PC-3 (cell line): ENCODE results near the gene OTOS. TPM values are rescaled to one million over a fixed set of nuclear protein-coding genes. Genes with fewer than 3 reads are reported as not detected.

ENCODE experiments used
- ATAC-seq: fragments of 200-7000 bp; cut with Tn5 transposase; 2 replicates; pipeline ENCODE4 v1.9.1; 2020; ENCODE audit warnings: mild to moderate bottlenecking, moderate library complexity
- BruUV-seq: library from RNA; stranded (reverse); fragments of 400-500 nt; replicated peaks from 2 replicates; lab custom pipeline; 2021; lab: Mats Ljungman, UMichigan
- CTCF ChIA-PET: fragments of 300-600 bp; sonication (Branson Sonifier 250); formaldehyde crosslinking; loops from one replicate; lab custom pipeline; 2022; ENCODE audit warnings: antibody characterized with exemption; lab: Charles Lee
- POLR2A ChIA-PET: fragments of 300-600 bp; sonication (Branson Sonifier 250); formaldehyde crosslinking; loops from one replicate; lab custom pipeline; 2022; ENCODE audit warnings: antibody characterized with exemption; ENCODE audit not compliant: unreplicated experiment; lab: Charles Lee
- DNase-seq: peaks from one replicate; pipeline ENCODE4 v3.0.0-alpha.2; 2015
- H2AFZ ChIP-seq: fragments of 300-600 bp; sonication (generic); 2 replicates; pipeline ENCODE4 v1.6.0; 2016; ENCODE audit warnings: antibody characterized with exemption, low read length
- H3F3A ChIP-seq: fragments of 300-600 bp; sonication (generic); one replicate; pipeline ENCODE4 v1.6.0; 2017; ENCODE audit warnings: antibody characterized with exemption, low read length, control low read depth, mild to moderate bottlenecking; ENCODE audit not compliant: unreplicated experiment
- H3K27ac ChIP-seq: fragments of 300-600 bp; sonication (generic); 2 replicates; pipeline ENCODE4 v1.5.1; 2016; ENCODE audit warnings: mild to moderate bottlenecking, low read length
- H3K27me3 ChIP-seq: fragments of 300-600 bp; sonication (generic); 2 replicates; pipeline ENCODE4 v1.6.1; 2016; ENCODE audit warnings: low read length, mixed read lengths
- H3K36me3 ChIP-seq: fragments of 300-600 bp; sonication (generic); 2 replicates; pipeline ENCODE4 v1.6.1; 2016; ENCODE audit warnings: low read depth, mixed run types, low read length, mixed read lengths
- H3K4me1 ChIP-seq: fragments of 300-600 bp; sonication (generic); 2 replicates; pipeline ENCODE4 v1.5.1; 2016; ENCODE audit warnings: low read length; ENCODE audit not compliant: insufficient read depth
- H3K4me2 ChIP-seq: fragments of 300-600 bp; sonication (generic); 2 replicates; pipeline ENCODE4 v1.6.0; 2016; ENCODE audit warnings: low read length
- H3K4me3 ChIP-seq: fragments of 300-600 bp; sonication (generic); 2 replicates; pipeline ENCODE4 v1.5.1; 2016; ENCODE audit warnings: mild to moderate bottlenecking, low read length, mixed read lengths
- H3K79me2 ChIP-seq: fragments of 300-600 bp; sonication (generic); 2 replicates; pipeline ENCODE4 v1.6.1; 2017; ENCODE audit warnings: low read length, mixed read lengths
- H3K9ac ChIP-seq: fragments of 300-600 bp; sonication (generic); 2 replicates; pipeline ENCODE4 v1.6.0; 2016; ENCODE audit warnings: mild to moderate bottlenecking, low read length
- H3K9me2 ChIP-seq: fragments of 300-600 bp; sonication (generic); replicated peaks from 2 replicates; pipeline ENCODE4 v1.6.1; 2016; ENCODE audit warnings: mixed run types, low read length, mixed read lengths
- H3K9me3 ChIP-seq: fragments of 300-600 bp; sonication (generic); 2 replicates; pipeline ENCODE4 v1.6.1; 2016; ENCODE audit warnings: low read length, mixed read lengths
- H4K20me1 ChIP-seq: fragments of 300-600 bp; sonication (generic); 2 replicates; pipeline ENCODE4 v1.6.1; 2016; ENCODE audit warnings: low read length, mixed read lengths
- EZH2 ChIP-seq: fragments of 300-600 bp; sonication (generic); IDR thresholded peaks from one replicate; pipeline ENCODE4 v1.6.1; 2017; ENCODE audit warnings: antibody characterized with exemption, mild to moderate bottlenecking, low read length; ENCODE audit not compliant: unreplicated experiment
- intact Hi-C: fragments of 100-400 bp; cut with micrococcal nuclease; formaldehyde crosslinking; loops from 2 replicates; pipeline ENCODE4 v1.9.0; 2023
- total RNA-seq: library from RNA; depleted of rRNA; stranded (reverse); fragments of >200 nt; gene quantifications from 2 replicates; pipeline ENCODE4 v1.2.3, GENCODE V29; 2014; rRNA removed

OTOS gene
- total RNA-seq, 1 experiment from 2014 or later: not detected

DNA sequence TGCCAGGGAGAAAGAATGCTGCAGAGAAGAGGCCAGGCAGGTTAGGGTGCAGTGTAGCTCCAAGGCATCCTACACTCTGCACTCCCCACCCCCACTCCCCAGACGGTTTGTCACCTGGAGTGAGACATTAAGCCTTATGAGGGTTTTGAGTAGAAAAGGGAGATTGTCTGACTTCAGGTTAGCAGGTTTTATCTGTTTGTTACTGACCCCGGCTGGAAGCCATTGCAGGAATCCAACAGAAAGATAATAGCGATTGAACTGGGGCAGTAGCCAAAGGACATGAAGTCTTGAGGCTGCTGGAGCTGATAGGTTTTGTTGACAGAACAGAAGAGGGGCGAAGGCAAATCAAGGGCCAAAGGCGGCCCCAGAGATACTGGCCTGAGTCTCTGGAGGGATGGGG lies 51.2 kb downstream of the OTOS start:
- H4K20me1 ChIP-seq: no peaks in the 10 kb centered on the region
- no peaks in the 10 kb centered on the region for H3K36me3 ChIP-seq
- ChIA-PET CTCF (no interaction called here), POLR2A (no interaction called here)
- peaks cover 63% of the 10 kb centered on the region for H3K27me3 ChIP-seq
- DNase-seq: no peak
- no TSS peak for BruUV-seq
- no peak for TF ChIP-seq EZH2
- H2AFZ ChIP-seq: no peak overlapping the region
- intact Hi-C loops: no loop called here
- no peak overlapping the region for H3K4me3 ChIP-seq
- H3K9me3 ChIP-seq: no peaks in the 10 kb centered on the region
- H3K79me2 ChIP-seq: no peaks in the 10 kb centered on the region
- H3K9me2 ChIP-seq: no peaks in the 10 kb centered on the region
- no peak for ATAC-seq
- no peak overlapping the region for H3K9ac ChIP-seq
- no peak overlapping the region for H3K27ac ChIP-seq
- no peak overlapping the region for H3K4me2 ChIP-seq
- H3K4me1 ChIP-seq: no peaks in the 10 kb centered on the region
- H3F3A ChIP-seq: no peaks in the 10 kb centered on the region

Other genes with a start within 250 kb of the OTOS start
- gene NDUFA10, start 115.3 kb downstream of the OTOS start, total RNA-seq: 148 and 251 TPM in 2 replicates
- not detected in 2 replicates for gene OR6B2, start 110.2 kb downstream of the OTOS start, total RNA-seq
- not detected in 2 replicates for gene OR6B3, start 87.1 kb downstream of the OTOS start, total RNA-seq
- gene COPS9, start 4.4 kb downstream of the OTOS start, total RNA-seq: 317 and 473 TPM in 2 replicates